NK-92 (cell line): ENCODE measurements around the gene PDE4DIP.
"Not testable (repeated sequence)": the region's sequence is repeated elsewhere in the genome, so short reads cannot be mapped to it uniquely, and the experiment has no call there.

Experiments
- DNase-seq: peaks from one replicate; lab custom pipeline; 2025; ENCODE audit not compliant: unreplicated experiment; lab: John Stamatoyannopoulos, UW

The PDE4DIP gene

GRCh38 chr1:149064611-149065010 is 220.4 kb downstream of the PDE4DIP start:
- DNase-seq = not testable (repeated sequence)

DNA sequence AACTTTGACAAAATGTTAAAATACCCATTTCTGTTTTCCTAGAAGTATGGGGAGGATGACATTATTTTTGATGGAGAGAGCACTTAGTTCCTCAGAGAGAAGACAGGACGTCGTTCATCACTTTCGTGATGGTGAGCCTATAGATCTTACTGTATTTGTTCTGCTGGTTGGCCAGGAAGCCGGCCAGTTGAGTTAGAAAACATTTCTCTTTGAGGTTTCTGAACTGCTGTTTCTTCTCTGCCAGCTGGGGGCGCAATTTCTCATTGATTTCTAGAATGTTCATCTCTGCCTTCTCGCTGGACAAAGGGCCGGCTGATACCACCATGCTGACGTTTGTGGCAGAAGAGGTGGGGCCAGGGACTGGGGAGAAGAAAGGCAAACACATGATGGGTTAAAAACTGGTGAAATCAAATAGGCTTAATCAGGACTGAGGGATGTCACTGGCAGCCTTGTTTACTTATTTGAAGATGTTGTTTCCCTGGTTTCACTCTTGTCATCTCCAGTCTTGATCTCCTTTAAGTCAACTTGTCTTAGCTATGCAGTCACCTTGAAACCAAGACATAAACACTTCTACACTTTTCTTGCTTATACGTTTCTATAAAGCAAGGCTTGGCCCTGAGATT is 231.4 kb downstream of the PDE4DIP start:
- DNase-seq = not testable (repeated sequence)
